D721Med (cell line): ENCODE measurements around the gene PRPF18.

Experiments used
- DNase-seq: peaks from one replicate; pipeline ENCODE4 v3.0.0; 2011; ENCODE audit warnings: low spot score; ENCODE audit not compliant: insufficient read length
- FAIRE-seq: peaks from 2 replicates; lab custom pipeline; 2011; peaks lifted over from hg19 to GRCh38; lab: Jason Lieb, UNC
- TF ChIP-seq, protein P1 (sequence below): IDR thresholded peaks from 2 replicates; pipeline ENCODE4 v1.5.1; 2012; ENCODE audit warnings: mild to moderate bottlenecking, control low read depth; ENCODE audit not compliant: insufficient read depth; ENCODE audit errors: missing control alignments

The PRPF18 gene

DNA sequence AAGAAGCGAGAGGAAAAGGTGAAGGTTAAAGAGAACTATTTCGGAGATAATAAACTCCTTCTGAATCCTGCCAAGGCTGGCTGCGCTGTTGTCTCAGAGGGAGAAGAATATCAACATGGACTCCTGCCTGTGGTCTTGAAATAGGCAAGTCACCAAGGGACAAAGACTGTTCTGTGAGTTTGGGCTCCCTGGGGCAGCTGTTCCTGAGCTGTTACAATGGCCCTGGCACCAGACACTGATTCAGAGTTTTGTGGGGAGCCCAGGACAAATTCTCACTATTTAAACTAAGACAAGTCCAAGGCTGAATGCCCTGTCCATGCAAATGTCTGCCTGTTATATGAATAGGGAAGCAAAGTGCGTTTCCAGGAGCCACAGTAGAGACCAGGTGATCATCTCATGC lies 81.4 kb downstream of the PRPF18 start:
- TF ChIP-seq, protein P1, sequence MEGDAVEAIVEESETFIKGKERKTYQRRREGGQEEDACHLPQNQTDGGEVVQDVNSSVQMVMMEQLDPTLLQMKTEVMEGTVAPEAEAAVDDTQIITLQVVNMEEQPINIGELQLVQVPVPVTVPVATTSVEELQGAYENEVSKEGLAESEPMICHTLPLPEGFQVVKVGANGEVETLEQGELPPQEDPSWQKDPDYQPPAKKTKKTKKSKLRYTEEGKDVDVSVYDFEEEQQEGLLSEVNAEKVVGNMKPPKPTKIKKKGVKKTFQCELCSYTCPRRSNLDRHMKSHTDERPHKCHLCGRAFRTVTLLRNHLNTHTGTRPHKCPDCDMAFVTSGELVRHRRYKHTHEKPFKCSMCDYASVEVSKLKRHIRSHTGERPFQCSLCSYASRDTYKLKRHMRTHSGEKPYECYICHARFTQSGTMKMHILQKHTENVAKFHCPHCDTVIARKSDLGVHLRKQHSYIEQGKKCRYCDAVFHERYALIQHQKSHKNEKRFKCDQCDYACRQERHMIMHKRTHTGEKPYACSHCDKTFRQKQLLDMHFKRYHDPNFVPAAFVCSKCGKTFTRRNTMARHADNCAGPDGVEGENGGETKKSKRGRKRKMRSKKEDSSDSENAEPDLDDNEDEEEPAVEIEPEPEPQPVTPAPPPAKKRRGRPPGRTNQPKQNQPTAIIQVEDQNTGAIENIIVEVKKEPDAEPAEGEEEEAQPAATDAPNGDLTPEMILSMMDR = no peak
- no peak for DNase-seq
- FAIRE-seq = no peak

DNA sequence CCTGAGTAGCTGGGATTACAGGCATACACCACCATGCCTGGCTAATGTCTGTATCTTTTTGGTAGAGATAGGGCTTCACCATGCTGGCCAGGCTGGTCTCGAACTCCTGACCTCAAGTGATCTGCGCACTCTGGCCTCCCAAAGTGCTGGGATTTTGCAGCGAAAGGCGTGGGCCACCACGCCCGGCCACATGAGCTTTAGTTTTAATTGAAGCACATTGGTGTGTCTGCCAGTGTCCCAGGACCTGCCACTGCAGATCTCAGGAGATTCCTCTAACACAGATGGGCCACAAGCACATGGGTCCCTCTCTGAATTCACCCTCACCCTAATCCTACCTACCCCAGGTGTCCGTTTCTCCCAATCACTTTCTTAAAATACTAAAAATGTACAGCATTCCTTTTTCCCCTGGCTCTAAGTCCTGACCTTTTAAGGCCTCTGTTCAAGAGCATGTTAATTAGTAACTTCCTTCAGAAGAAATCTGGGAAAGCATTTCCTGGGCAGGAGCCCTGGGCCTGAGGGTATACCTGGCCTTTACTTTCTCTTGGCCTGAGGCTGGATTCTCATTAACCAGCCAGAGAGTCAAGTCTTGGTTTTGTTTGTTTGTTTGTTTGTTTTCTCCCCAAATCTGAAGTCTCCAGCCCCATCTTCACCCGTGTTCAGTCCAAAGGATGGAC lies 82.6 kb downstream of the PRPF18 start:
- TF ChIP-seq, protein P1 = no peak
- DNase-seq (no peak), FAIRE-seq (no peak)

DNA sequence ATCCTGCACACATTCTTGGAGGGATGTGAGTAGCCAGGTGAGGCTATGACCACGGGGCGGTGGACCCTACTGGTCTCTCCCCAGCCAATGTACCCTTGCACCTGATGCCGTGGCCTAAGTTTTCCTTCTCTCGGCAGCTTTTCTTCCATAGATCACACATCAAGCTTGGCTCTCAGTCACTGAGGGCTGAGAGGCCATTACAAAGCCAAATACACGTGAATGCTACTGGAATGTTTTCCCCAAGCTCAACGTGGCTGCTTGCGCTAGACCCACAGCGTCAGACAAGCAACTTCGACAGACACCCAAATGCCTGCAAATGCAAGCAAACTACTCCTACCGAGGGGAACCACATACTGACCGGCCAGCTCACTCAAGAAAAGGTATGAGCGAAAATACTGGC lies 83.1 kb downstream of the PRPF18 start:
- DNase-seq (no peak), FAIRE-seq (no peak)
- TF ChIP-seq, protein P1 = no peak

DNA sequence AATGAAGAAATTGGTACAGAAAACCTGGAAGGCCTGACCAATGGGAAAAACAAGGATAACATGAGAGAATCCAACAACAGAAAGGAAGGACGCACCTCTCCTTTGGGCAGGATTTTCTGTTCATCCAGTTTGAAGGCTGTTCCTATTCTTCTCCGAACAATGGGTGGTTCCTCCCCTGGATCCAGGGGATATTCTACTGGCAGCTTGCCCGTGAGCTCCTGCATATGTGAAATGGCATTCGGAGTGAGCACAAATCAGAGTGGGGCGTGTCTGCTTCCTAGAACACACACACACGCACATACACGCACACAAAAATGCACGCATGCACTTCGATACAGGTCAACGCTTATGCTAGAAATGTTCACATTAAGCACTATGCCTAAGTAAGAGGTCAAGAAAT lies 83.5 kb downstream of the PRPF18 start:
- DNase-seq (no peak), FAIRE-seq (no peak)
- TF ChIP-seq, protein P1 = no peak

DNA sequence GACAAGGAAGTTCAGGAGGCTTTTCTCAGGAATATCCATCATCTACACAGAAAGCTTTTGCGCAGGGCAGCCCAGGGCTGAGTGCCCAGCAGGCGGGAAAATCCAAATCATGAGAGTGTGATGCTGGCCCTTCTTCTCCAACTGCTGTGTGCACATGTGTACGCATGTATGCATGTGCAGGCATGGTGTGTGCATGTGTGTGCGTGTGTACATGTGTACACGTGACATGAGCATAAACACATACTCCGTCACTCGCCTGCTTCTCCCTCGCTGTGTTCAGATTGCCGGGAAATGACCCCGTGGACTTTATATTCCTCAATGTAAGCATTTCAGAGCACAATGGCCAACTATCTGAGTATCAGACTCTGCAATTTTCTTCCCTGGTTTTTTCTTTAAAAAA lies 85.1 kb downstream of the PRPF18 start:
- FAIRE-seq (no peak), DNase-seq (no peak)
- TF ChIP-seq, protein P1 = no peak

DNA sequence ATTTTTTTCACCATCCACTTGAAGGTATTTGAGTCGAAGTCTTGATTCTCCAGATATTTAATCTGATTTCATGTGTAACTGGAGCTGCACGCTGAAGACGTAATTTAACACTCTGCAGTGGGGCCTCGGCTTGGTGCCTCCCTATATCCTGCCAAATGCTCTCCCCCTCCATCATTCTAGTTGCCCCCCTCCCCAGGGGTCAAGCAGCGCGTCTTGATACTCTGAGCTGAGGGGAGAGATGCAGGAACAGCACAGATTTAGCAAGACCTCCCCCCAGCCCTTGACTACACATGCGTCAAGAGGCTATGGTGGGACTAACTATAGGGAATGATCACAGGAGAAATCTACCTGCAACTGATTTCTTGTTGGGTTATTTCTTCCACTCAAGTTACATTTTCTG lies 85.8 kb downstream of the PRPF18 start:
- TF ChIP-seq, protein P1 = no peak
- DNase-seq = no peak
- FAIRE-seq = no peak

DNA sequence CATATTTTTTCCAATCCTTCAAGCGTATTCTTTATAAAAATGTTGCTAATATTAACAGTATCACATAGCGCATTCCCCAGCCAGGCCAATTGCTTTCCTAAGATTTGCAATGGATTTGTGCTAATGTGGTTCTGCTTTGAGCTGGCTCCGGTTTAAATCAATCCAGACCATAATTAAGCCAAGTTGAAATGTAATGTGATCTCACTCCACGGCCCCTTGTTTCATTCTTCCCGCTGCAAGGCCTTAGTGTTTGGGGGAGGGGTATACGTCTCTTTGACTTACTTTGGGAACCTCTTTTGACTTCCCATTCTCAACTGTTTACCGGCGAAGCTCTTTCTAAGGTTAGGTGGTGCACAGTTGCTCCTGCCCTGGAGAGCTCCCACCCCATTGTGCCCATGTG lies 86.4 kb downstream of the PRPF18 start:
- FAIRE-seq (no peak), DNase-seq (no peak)
- TF ChIP-seq, protein P1 = no peak
